D721Med (cell line): ENCODE measurements around the gene VSTM4.

Experiments used
- DNase-seq: peaks from one replicate; pipeline ENCODE4 v3.0.0; 2011; ENCODE audit warnings: low spot score; ENCODE audit not compliant: insufficient read length
- FAIRE-seq: peaks from 2 replicates; lab custom pipeline; 2011; peaks lifted over from hg19 to GRCh38; lab: Jason Lieb, UNC
- TF ChIP-seq, protein P1 (sequence below): IDR thresholded peaks from 2 replicates; pipeline ENCODE4 v1.5.1; 2012; ENCODE audit warnings: mild to moderate bottlenecking, control low read depth; ENCODE audit not compliant: insufficient read depth; ENCODE audit errors: missing control alignments

Gene VSTM4

DNA sequence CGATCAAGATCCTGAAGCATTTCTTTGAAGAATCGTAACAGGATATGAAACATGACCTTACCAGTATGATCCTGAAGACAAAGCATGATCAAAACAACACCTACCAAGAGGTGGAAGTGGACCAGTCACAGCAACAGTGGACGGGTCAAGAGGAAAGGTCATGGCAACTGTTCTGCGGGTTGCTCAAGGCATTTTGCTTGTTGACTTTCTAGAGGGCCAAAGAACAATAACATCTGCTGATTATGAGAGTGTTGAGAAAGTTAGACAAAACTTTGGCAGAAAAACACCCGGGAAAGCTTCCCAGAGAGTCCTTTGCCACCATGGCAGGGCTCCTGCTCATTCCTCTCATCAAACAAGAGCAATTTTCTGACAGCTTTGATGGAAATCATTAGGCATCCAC lies 110.1 kb downstream of the VSTM4 start:
- FAIRE-seq (no peak), DNase-seq (no peak)
- TF ChIP-seq, protein P1, sequence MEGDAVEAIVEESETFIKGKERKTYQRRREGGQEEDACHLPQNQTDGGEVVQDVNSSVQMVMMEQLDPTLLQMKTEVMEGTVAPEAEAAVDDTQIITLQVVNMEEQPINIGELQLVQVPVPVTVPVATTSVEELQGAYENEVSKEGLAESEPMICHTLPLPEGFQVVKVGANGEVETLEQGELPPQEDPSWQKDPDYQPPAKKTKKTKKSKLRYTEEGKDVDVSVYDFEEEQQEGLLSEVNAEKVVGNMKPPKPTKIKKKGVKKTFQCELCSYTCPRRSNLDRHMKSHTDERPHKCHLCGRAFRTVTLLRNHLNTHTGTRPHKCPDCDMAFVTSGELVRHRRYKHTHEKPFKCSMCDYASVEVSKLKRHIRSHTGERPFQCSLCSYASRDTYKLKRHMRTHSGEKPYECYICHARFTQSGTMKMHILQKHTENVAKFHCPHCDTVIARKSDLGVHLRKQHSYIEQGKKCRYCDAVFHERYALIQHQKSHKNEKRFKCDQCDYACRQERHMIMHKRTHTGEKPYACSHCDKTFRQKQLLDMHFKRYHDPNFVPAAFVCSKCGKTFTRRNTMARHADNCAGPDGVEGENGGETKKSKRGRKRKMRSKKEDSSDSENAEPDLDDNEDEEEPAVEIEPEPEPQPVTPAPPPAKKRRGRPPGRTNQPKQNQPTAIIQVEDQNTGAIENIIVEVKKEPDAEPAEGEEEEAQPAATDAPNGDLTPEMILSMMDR = no peak

DNA sequence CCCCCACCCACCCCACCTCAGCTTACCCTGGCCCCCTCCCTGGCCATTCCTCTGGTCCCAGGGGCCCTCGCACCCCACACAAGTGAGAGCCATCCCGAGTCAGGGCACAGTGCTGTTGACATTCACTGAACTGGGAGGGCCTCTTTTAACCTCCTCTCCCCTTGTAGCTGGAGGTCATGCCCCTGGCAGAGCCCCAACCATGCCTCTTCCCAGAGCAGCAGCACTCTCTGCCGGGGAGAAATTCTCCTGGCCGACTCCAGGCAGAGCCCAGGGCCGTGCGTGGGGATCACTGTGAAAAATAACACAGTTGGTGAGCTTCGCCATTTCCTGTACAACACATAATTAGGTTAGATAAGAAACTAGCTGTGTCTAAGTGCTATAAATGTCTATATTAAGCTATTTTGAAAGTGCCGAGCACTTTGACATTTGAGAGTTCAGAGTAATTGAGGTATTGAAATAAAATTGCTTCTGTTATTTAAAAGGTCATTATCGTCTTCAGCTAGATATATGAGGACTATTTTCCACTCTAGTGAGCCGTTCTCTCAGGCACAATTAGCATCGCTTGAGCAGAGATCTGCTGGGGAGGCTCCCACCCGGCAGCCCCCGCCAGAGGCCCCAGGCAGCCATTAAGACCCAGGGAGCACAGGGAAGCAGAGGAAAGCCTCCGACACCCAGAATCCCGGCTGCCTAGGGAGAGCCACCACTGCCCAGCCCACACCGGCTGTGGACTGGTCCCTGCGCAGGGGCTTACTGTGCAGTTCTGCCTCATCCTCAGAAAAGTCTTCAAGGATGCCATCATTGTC lies 113.3 kb downstream of the VSTM4 start:
- TF ChIP-seq, protein P1 = no peak
- FAIRE-seq = no peak
- DNase-seq = no peak

DNA sequence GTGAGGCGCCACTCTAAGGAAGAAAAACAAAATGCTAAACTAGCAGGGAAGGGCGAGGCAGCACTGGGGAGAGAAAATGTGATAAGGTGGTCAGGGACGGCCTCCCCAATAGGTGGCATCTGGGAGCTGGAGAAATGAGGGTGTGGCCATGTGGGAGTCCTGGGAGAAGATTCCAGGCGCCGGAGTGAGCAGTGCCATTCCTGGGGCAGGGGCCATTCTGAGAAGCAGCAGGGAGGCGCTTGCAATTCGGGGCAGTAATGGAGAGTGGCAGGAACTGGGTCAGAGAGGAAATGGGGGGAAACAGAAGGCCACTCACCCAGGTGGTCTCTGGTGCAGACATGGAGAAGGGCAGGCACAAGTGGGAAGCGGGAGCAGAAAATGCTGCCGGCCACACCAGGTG lies 113.9 kb downstream of the VSTM4 start:
- DNase-seq = no peak
- TF ChIP-seq, protein P1 = no peak
- FAIRE-seq = no peak

DNA sequence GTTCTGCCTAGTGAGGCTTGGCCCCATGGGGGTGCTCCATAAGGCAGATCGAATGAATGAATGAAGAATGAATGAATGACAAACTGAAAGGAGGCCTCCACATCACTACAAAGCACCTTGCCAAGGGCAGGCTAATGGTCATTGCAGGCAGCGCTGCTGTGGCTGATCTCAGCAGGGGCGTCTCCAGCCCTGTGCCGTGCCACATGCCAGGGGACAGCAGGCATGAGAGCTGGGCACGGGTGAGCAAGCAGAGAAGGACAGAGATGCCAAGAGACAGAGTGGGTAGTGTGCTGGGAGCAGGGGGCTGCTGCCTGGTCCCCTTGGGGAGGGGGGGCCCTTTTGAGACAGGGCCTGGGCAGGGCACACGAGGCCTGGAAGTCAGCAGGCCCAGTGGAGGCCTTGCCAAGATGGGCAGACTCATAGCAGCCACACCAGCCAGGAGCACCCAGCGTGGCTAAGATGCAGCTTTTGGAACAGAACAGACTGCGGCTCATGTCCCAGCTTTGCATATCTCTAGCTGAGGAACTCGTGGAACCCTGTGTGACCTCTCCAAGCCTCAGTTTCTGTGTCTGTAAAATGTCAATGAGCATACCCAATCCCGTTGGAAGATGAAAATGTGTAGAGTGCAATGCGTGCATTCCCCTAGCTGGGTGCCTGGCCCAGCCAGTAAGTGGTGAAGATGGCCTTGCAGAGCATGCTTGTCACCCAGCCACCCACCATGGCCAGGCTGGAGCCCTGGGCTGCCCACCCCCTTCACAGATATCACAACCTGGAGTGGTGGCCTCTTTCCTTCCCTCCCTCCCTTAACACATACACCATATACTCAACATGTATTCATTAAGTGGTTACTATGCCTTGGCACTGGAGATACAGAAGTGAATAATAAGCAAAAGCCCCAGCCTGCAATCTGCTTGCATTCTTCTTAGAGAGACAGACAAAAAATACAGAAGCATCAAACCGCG lies 114.6 kb downstream of the VSTM4 start:
- TF ChIP-seq, protein P1 = no peak
- no peak for FAIRE-seq
- no peak for DNase-seq

DNA sequence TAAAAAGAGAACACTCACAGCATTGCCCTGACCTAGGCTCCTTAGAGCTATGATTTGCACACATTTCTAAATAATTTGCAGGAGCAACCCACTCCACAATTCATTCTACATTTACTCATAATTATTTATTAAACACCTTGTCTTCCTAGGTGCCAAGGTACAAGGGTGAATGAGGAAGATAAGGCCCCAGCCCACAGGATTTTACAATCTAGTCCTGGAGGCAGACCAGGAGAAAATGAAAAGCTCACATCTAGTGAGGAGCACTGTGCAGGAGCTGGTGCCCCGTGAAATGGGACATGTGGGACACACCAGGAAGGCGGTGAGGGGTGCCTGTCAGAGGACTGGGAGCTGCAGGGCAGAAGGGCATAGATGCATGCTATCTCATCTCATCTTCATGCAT lies 116.0 kb downstream of the VSTM4 start:
- FAIRE-seq = no peak
- TF ChIP-seq, protein P1 = no peak
- no peak for DNase-seq

DNA sequence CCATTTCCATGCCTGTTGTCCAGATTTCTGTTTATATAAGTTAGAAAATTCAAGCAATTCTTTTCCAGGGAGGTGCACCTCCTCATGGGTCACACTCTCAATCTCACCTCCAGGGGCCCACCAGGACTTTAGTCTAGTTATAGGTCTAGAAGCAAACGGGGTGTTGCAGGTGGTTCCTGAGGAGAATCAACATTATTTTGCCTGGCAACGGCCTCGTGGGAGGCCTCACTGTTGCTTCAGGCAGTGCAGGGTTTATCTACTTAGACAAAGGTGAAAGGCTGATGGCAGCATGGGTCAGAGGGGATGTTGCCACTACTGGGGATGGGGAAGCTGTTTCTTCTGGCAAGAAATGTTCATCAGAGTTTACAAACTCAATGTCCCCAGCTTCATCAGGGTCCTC lies 119.0 kb downstream of the VSTM4 start:
- DNase-seq = no peak
- TF ChIP-seq, protein P1 = no peak
- FAIRE-seq = no peak

DNA sequence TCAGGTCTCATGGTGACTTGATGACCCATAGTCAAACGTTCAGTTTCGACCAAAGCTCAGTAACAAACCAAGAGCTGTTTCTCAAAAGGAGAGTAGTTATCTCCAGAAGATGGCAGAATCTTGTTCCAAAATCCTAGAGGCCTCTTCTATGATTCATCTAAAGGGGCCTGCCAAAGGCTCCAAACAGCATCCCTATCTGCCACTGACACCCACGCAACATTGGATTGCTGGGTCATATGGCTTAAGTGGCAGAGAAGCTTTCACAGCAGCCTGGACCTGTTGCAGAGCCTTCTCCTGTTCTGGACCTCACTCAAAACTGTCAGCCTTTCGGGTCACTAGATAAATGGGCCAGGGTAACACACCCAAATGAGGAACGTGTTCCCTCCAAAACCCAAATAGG lies 121.7 kb downstream of the VSTM4 start:
- DNase-seq (no peak), FAIRE-seq (no peak)
- TF ChIP-seq, protein P1 = no peak
